Mesenteric fat pad (tissue), 1 donor: ENCODE results near the gene CTNNA3. TPM values are rescaled to one million over a fixed set of nuclear protein-coding genes. Genes with fewer than 3 reads are reported as not detected.
"Not testable (repeated sequence)": the region's sequence is repeated elsewhere in the genome, so short reads cannot be mapped to it uniquely, and the experiment has no call there.

ENCODE experiments used
- DNase-seq: peaks from one replicate; pipeline ENCODE4 v3.0.0-alpha.2; 2020; ENCODE audit warnings: low spot score
- total RNA-seq: library from RNA; stranded (reverse); fragmentation: NEBNext Ultra II Directional; extraction: Animal tissue kit (Norgen Biotek cat#: 25700); gene quantifications from one replicate; pipeline ENCODE4 v1.2.1, GENCODE V29; 2021
- donor health status: DM: yes; HTN: yes; CAD: no.

Gene CTNNA3
- total RNA-seq, 1 donor from 2014 or later, result 0.10 TPM

DNA sequence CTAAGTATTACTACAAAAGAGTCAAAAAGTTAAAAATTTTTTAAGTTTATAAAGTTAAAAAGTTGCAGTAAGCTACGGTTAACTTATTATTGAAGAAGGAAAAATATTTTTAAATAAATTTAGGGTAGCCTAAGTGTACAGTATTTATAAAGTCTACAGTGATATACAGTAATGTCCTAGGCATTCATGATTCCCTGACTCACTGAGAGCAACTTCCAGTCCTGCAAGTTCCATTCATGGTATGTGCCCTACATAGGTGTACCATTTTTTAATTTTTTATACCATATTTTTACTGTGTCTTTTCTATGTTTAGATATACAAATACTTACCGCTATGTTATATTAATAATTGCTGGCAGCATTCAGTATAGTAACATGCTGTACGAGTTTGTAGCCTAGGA lies 92.3 kb downstream of the CTNNA3 start:
- no peak for DNase-seq

DNA sequence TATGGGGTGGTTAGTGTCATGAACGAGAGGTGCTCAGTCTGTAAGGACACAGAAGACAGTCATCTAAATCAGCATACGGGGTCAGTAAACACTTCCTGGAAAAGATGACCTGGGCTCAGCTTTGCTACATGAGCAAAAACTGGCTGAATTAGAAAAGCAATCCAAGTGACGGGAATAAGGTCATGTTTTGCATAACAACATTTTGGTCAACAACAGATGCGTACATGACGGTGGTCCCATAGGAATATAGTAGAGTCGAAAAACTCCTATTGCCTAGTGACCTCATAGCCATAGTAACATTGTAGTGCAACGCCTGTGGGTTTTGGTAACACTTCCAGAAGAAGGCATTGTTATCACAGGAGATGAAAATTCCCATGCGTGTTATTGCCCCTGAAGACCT lies 92.9 kb downstream of the CTNNA3 start:
- no peak for DNase-seq

DNA sequence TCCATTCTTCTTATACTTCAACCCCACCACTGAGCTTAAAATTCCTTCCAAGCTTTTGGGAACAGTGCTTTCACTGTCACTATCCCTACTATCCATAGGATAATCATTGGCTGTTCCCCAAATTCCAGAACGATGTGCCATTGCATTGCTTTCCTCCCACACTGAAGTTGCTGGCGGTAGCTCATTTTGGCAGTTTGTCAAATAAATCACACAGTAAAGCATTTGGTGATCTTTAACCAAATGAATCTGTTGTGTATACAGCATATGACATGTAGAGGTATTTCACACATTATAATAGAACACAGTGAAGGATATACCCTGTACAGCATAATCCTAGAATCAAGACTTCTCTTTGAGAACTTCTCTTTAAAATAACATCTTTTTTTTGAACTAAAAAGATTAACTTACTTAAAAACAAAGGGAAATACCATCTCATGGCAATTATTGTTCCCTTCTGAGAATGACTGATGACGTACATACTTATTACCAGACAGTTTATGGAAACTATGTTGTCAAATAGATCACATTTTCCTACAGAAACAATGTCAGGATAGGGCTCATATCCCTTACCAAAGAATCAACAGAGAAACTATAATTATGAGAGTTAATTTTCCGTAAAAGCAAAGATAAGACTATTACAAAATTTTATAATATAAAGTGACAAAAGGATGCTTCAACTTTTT lies 93.6 kb downstream of the CTNNA3 start:
- no peak for DNase-seq

DNA sequence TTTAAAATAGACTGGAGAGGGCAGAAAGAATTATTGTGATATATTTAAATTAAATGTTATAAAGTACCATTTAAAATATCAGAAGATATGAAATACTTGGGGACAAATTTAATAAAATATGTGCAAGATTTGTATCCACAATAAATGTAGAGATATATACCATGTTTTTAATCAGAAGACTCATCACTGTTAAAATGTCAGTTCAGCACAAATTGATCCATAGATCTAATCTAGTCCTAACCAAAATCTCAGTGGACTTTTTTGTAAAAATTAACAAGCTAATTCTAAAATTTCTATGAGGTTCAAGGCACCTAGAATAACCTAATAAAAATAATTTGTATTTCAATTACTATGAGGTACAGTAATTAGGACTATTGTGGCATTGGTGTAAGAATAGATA lies 96.4 kb downstream of the CTNNA3 start:
- no peak for DNase-seq

DNA sequence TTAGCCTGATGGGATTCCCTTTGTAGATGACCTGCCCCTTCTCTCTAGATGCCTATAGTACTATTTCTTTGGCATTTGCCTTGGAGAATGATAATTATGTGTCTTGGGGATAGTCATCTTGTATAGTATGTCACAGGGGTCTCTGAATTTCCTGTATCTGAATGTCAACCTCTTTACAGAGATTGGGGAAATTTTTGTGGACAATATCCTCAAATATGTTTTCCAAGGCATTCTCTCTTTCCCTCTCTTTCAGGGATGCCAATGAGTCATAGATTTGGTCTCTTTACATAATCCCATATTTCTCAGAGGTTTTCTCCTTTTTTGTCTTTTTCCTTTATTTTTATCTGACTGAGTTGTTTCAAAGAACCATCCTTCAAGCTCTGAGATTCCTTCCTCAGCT lies 99.4 kb downstream of the CTNNA3 start:
- DNase-seq, result no peak

DNA sequence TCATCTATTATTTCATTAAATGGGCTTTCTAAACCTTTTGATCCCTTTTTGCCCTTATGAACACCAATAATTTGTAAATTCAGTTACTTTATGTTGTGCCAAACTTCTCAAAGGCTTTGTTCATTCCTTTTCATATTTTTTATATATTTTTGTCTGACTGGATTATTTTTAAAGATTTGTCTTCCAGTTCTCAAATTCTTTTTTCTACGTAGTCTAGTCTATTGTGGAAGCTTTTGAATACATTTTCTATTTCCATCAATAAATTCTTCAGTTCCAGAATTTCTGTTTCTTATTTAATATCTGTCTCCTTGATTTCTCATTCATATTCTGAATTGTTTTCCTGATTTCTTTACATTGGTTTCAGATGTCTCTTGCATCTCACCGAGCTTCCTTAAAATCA lies 108.2 kb downstream of the CTNNA3 start:
- DNase-seq, result no peak

DNA sequence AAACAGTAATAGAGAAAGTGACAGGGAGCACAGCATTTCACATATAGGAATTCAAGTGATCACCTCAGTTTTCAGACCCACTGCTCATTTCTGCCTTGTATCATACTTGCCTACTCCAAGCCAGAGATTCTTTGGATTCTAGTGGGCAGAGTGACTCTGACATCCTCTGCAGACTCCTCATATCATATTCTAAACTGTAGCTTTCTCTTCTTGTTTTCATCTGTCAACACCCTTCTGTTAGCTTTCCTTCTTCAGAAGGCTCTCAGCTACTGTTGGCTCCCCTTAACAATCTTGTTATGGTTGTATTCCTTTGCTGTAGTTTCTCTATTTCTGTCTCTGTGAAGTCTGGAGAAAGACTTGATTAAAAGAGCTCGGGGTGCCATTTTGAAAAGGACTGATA lies 120.5 kb downstream of the CTNNA3 start:
- DNase-seq, result no peak

DNA sequence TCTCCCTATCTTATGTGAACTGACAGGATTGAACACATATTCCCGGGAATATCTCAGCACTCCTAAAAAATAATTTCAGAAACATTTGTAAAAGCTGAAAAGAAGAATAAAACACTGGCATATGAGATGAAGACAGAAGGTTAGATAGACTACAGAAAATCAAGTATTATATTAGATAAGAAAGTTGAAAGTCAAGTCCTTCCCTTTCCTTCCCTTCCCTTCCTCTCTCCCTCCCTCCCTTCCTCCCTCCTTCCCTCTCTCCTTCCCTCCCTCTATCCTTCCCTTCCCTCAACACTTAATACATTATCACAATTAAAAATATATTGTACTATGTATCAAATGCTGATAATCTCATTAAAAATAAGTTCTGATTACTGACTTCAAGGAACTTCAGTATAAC lies 122.5 kb downstream of the CTNNA3 start:
- DNase-seq, result no peak

DNA sequence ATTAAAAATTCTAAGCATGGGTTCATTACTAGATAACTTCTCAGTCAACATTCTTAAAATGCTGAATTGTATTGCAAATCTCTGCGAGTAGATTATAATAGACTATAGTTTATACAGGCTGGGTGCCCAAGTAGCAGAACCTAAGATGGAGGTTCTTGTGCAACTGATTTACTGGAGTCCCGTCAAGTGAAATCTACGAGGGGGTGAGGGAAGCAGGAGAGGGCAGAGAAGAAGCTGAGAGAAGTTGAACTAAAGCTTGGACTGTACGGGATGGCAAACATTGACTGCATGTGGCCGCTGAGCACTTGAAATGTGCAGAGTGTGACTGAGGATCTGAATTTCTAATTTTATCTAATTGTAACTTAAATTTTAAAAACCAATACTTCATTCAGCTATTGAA lies 124.5 kb downstream of the CTNNA3 start:
- DNase-seq, result no peak

DNA sequence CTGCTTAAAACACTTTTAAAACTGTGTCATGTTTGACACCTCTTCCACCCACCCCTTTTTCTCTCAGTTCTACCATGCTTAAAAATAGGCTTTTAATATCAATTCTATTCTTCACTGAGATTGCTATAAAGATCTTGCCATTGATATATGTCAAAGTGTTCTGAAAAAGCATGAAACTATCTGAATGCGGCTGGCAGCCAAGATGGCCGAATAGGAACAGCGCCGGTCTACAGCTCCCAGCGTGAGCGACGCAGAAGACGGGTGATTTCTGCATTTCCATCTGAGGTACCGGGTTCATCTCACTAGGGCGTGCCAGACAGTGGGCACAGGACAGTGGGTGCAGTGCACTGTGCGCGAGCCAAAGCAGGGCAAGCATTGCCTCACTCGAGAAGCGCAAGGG lies 137.7 kb downstream of the CTNNA3 start:
- not testable (repeated sequence) for DNase-seq

DNA sequence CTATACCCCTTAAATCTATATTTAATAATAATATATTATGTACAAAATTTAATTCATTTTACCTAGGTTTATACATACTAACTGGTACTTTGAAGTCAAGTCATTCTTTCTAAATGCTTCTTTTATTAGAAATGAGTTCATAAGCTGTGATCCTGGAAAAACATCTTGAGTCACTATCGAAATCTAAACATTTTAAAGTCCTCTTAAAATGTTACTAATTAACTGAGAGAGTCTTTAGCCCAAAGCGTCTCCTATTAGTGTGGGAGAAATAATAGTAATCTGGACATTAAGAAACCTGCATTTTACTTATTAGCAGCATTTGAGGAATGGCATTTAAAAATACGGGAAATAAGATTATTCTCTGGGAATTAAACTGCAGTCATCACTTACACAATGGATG lies 142.7 kb downstream of the CTNNA3 start:
- DNase-seq, result no peak

DNA sequence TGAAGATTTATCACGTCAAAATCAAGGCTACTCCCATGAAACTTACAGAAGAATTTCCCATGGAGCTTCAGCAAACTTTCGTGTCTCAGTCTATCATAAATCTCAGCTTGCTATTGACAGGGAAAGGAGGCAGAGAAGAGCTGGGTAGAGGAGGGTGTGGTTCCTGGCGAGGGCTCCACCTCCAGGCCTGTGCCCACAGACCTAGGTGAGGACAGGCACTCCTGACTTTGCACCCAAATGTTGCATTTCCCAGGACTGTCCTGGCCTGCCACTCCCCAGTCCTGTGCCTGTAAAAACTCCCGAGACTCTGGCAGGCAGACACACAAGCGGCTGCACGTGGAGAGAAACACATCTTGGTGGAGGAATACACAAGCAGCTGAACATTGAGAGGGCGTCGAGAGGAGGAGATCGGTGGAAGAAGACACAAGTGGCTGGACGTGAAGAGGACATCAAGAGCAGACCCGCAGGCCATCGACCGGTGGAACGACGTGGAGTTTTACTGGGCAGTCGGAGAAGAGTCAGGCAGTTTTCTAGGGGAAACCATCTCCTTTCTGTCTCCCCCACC lies 145.1 kb downstream of the CTNNA3 start:
- DNase-seq, result no peak

DNA sequence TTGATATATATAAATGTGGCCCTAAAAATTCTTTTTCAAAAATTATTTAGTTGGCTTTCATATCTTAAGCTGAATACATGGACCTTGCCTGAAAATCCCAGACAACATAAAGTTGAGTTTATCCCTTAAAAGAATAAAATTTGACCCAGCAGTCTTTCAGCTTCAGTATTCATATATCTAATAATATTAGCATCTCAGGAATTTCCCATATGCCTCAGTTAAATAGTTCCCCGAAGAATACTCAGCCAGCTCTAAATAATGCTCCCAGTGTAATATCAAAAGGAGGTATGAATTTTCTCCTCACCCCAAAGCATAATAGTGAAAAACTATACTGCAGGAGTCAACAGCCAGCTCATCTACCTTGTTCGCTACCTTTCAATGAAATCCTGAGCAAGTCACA lies 145.9 kb downstream of the CTNNA3 start:
- DNase-seq, result no peak

DNA sequence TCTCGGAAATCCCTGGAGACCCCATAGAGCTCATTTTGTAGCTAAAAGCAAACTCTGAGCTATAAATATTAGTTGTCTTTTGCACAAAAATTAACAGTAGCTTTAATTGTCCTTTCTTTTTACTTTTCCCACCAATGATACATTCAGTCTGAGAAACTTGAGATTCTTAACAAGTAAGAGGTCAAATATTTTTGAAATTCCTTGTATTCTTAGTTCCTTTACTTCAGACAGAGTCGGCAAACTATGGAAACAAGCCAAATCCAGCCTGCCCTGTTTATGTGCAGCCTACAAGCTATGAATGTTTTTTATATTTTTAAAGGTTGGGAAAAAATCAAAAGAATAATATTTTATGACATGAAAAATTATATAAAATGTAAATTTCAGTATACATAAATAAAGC lies 146.6 kb downstream of the CTNNA3 start:
- DNase-seq, result no peak

DNA sequence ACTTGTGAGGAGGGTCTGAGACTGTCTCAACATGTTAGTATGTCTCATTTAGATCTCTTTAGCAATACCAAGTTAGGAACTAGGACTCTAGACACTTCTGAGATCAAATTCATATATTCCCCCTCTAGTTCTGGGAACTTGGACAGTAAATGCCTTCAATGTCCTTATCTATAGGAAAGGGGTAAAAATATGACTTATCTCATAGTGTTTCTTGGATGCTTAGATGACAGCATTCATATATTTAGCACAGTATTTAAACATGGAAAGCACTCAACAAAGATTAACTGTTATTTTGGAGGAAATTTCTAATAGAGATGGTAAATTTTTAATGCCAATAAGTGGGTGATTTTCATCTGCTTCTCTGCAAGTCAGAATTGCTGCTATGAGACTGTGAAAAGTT lies 154.6 kb downstream of the CTNNA3 start:
- DNase-seq, result no peak

DNA sequence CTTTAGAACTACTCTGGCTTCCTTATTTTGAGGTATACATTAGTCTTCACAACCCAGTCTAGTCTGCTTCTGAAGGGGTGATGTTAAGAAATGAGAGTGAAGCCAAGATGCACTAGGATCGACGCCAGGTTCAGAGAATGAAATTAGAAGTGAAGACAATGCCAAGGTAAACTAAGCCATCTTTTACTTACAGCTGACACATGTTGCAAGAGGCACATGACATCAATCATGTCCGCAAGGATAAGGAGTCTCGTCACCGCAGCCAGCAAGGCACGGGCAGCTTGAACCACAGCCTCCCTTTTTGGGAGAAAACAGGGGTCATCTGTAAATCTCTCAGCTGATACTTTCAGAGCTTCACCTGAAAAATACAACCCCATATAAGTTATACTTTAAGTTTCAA lies 156.7 kb downstream of the CTNNA3 start:
- DNase-seq, result no peak

DNA sequence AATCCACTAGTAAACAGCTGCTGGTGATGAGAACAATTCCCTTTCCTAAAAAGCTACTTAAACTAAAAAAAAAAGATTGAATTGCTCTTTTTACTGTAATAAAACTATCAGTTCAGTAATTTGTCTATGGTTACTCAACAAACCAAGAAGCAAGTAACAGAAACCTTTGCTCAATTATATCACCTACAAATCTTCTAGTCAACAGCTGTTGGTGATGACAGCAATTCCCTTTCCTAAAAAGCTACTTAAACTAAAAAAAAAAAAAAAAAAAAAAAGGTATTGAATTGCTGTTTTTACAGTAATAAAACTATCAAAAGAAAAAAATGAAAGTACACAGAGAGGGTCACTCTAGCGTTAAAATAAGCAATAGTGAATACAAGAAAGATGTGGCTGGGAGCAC lies 158.1 kb downstream of the CTNNA3 start:
- no peak for DNase-seq

DNA sequence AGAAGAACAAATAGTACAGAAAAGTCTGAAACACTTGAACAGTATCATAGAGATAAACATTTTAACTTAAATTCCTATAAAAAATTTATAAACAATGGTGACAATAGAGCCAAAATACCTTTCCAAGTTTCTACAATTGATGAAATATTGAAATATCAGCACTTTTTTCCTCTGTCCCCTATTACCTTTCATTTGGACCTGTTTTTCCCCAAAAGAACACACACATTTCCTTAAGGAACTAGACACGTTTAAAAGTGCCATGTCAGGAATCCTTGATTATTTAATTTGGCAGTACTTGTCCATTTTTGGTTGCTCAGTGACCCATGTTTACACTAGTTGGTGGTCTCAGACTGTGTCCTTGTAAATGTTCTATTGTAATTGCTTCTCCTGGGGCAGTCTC lies 162.6 kb downstream of the CTNNA3 start:
- no peak for DNase-seq

DNA sequence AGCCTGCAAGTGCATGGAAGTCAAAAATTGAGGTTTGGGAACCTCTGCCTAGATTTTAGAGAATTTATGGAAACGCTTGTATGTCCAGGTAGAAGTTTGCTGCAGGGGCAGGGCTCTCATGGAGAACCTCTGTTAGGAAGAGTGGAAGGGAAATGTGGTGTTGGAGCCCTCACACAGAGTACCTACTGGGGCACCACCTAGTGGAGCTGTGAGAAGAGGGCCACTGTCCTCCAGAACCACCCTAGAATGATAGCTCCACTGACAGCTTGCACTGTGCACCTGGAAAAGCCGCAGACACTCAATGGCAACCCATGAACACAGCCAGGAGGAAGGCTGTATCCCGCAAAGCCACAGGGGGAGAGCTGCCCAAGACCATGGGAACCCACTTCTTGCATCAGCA lies 165.0 kb downstream of the CTNNA3 start:
- not testable (repeated sequence) for DNase-seq

DNA sequence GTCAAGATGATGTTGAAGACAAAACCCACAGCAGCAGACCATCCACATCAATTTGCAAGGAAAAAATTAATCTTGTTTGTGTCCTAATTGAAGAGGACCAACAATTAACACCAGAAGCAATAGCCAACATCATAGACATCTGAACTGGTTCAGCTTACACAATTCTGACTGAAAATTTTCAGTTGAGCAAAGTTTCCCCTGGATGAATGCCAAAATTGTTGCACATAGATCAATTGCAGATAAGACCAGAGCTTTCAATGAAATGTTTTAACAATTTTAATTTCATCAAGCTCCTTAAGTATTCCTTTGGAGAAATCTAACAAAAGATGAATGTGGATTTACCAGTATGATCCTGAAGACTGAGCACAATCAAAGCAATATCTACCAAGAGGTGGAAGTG lies 168.6 kb downstream of the CTNNA3 start:
- no peak for DNase-seq

DNA sequence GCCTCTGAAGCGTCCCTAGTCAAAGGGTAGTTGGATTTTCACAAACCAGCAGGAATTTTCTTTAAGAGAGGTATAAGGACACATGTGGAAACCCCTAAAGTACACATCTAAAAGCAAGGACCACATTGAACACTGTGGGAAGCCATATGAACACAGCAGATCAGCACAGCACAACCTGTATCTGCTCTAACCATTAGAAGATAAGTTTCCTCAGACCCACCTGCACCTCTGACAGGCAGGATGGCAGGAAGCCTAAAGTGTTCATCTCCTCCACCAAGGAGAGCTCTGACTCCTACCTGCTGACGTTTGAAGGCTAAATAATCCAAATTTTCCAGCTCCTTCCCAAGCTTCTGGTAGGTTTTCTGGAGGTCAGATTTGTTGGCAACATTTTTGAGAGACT lies 174.4 kb downstream of the CTNNA3 start:
- no peak for DNase-seq

DNA sequence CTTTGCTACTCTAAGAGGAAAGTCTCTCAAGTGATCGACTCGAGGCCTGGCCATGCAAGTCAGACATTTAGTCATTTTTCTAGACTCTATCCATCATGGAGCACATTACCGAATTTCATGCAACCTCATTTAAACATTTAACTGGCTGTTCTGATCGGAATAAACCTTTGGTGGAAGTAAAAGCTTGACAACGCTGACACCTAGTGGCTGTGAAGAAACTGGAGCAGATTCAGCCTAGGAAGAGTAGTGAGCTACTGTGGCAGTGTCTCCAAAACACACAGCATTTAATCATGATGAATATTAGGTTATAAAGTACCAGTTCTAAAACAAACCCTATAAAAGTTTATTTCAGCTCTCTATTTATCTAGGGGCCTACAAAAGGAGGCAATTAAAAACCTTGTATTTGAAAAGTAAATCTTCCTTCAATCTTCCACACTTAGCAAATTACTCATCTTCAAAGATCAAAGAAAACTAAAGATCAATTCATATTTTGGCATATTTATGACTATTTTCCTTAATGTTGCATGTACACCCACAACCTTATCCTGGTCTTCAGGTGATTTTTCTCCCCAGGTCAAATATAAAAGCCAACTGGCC lies 175.0 kb downstream of the CTNNA3 start:
- DNase-seq, result no peak

DNA sequence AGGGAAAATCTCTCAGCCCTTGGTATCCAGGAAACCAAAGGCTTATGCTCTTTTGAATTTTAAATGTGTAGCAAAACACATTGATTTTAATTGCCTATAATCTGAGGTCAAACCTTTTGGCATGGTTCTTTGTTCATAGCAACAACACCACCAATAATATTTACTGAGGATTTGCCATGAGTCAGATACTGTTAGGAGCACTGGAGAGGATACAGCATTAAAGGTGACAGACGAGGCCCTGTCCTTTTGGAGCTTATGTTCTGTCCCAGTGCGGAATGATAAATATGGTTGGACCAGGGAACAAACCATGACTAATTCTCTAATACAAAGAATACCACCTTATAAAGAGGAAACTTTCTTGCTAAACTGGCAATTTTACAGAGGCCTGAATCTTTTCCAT lies 176.6 kb downstream of the CTNNA3 start:
- no peak for DNase-seq
